ENCODE results near the gene PRMT7. TPM values are rescaled to one million over a fixed set of nuclear protein-coding genes. Genes with fewer than 3 reads are reported as not detected.

Gene PRMT7
- total RNA-seq, 2 experiments from 2014 or later = 80.4 to 85.1 TPM

DNA sequence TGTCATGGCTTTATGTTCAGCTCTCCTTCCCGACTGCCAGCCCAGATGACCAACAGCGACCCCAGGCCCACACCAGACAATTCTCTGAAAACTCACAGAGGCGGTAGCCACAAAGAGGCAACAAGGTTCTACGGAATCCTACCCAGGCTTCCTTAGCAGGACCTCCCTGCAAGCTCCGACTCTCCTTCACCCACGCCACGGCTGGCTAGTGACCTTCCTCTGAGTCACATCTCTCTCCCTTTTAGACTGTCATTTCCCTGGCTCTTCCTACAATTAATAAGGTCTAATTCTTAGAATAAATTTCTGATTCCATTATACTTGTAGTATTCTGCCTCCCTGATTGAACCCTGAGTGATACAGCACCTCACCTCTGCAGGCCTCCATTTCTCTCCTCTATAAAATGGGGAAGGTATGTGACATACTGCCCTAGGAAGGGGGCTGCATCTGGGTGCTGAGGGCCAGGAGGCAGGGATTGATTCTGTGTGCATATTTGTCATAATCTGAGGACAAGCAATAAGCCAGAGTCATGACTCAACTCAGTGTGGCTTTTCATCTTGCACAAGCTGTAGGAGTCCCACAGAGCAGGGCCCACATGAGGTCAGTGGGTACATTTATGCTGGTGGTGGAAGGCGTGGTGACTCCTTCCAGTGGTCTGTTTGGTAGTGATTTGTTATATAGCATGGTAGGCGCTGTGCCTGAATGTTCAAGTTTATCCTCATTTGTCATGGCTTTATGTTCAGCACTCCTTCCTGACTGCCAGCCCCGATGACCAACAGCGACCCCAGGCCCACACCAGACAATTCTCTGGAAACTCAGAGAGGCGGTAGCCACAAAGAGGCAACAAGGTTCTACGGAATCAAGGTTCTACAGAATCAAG is 91.3 kb downstream of the PRMT7 start:
- no peaks in the 10 kb centered on the region for H3K9me2 ChIP-seq (ENCODE audit: insufficient read depth, low read length)
- intact Hi-C loops (cut with micrococcal nuclease; ENCODE audit: unreplicated experiment) = no loop called here
- no peaks in the 10 kb centered on the region for H3K9me3 ChIP-seq (ENCODE audit: low read length)
- H3K79me2 ChIP-seq (ENCODE audit: insufficient read depth, low read depth, low read length) = no peaks in the 10 kb centered on the region
- H3K27ac ChIP-seq (ENCODE audit: low read depth, low read length, poor library complexity, severe bottlenecking) = no peak overlapping the region
- H3K4me1 ChIP-seq (ENCODE audit: insufficient read depth, low read length, poor library complexity, severe bottlenecking) = no peaks in the 10 kb centered on the region
- no peak overlapping the region for H2AFZ ChIP-seq (ENCODE audit: low read length)
- no peaks in the 10 kb centered on the region for H4K20me1 ChIP-seq (ENCODE audit: insufficient read depth, low read length)
- TF ChIP-seq EZH2phosphoT487 (IDR thresholded peaks at IDR 0.05; ENCODE audit: borderline replicate concordance, low read depth, low read length) = no peak
- TF ChIP-seq, protein P1, sequence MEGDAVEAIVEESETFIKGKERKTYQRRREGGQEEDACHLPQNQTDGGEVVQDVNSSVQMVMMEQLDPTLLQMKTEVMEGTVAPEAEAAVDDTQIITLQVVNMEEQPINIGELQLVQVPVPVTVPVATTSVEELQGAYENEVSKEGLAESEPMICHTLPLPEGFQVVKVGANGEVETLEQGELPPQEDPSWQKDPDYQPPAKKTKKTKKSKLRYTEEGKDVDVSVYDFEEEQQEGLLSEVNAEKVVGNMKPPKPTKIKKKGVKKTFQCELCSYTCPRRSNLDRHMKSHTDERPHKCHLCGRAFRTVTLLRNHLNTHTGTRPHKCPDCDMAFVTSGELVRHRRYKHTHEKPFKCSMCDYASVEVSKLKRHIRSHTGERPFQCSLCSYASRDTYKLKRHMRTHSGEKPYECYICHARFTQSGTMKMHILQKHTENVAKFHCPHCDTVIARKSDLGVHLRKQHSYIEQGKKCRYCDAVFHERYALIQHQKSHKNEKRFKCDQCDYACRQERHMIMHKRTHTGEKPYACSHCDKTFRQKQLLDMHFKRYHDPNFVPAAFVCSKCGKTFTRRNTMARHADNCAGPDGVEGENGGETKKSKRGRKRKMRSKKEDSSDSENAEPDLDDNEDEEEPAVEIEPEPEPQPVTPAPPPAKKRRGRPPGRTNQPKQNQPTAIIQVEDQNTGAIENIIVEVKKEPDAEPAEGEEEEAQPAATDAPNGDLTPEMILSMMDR (conservative IDR thresholded peaks at IDR 0.05; ENCODE audit: low read length) = no peak
- no peaks in the 10 kb centered on the region for H3K36me3 ChIP-seq (ENCODE audit: insufficient read depth, low read length)
- ChIA-PET POLR2A (no interaction called here), CTCF (ENCODE audit: unreplicated experiment) (no interaction called here)
- BruUV-seq (replicated peaks) = no TSS peak
- no peak for DNase-seq (ENCODE audit: low spot score)
- H3K4me2 ChIP-seq (ENCODE audit: low read length) = no peak overlapping the region
- H3K4me3 ChIP-seq (ENCODE audit: low read depth, low read length, poor library complexity, severe bottlenecking) = no peak overlapping the region

DNA sequence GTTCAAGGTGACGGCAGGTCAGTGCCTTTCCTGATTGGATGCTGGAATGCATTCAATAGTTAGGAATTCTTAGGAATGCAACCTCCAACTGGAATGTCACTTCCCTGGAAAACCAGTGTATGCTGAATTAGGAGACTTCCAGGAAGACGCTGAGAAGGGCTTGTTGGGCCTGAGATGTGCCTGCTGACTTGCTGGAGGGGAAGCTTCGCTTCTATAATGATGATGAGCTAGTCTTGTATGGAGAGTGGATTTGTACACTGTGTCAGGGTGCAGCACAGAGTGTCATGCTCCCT is 91.9 kb downstream of the PRMT7 start:
- DNase-seq (ENCODE audit: low spot score) = no peak
- H3K9me2 ChIP-seq (ENCODE audit: insufficient read depth, low read length) = no peaks in the 10 kb centered on the region
- H3K79me2 ChIP-seq (ENCODE audit: insufficient read depth, low read depth, low read length) = no peaks in the 10 kb centered on the region
- no peak overlapping the region for H3K27ac ChIP-seq (ENCODE audit: low read depth, low read length, poor library complexity, severe bottlenecking)
- intact Hi-C loops (cut with micrococcal nuclease; ENCODE audit: unreplicated experiment) = no loop called here
- H3K4me2 ChIP-seq (ENCODE audit: low read length) = no peak overlapping the region
- no peak overlapping the region for H2AFZ ChIP-seq (ENCODE audit: low read length)
- H3K4me1 ChIP-seq (ENCODE audit: insufficient read depth, low read length, poor library complexity, severe bottlenecking) = no peaks in the 10 kb centered on the region
- ChIA-PET POLR2A (no interaction called here), CTCF (ENCODE audit: unreplicated experiment) (no interaction called here)
- no peaks in the 10 kb centered on the region for H3K36me3 ChIP-seq (ENCODE audit: insufficient read depth, low read length)
- H3K9me3 ChIP-seq (ENCODE audit: low read length) = no peaks in the 10 kb centered on the region
- H4K20me1 ChIP-seq (ENCODE audit: insufficient read depth, low read length) = no peaks in the 10 kb centered on the region
- BruUV-seq (replicated peaks) = no TSS peak
- TF ChIP-seq, protein P1 (conservative IDR thresholded peaks at IDR 0.05; ENCODE audit: low read length) = no peak
- no peak for TF ChIP-seq EZH2phosphoT487 (IDR thresholded peaks at IDR 0.05; ENCODE audit: borderline replicate concordance, low read depth, low read length)
- H3K4me3 ChIP-seq (ENCODE audit: low read depth, low read length, poor library complexity, severe bottlenecking) = no peak overlapping the region

- Histone ChIP-seq H3K9me3 (ENCODE audit: low read length) (no peaks in the 10 kb centered on the region), H3K4me2 (ENCODE audit: low read length) (no peak overlapping the region), H3K4me1 (ENCODE audit: insufficient read depth, low read length, poor library complexity, severe bottlenecking) (no peaks in the 10 kb centered on the region), H4K20me1 (ENCODE audit: insufficient read depth, low read length) (no peaks in the 10 kb centered on the region), H3K4me3 (ENCODE audit: low read depth, low read length, poor library complexity, severe bottlenecking) (no peak overlapping the region), H2AFZ (ENCODE audit: low read length) (no peak overlapping the region), H3K36me3 (ENCODE audit: insufficient read depth, low read length) (no peaks in the 10 kb centered on the region), H3K27ac (ENCODE audit: low read depth, low read length, poor library complexity, severe bottlenecking) (no peak overlapping the region), H3K79me2 (ENCODE audit: insufficient read depth, low read depth, low read length) (no peaks in the 10 kb centered on the region), H3K9me2 (ENCODE audit: insufficient read depth, low read length) (no peaks in the 10 kb centered on the region)
- no TSS peak for BruUV-seq (replicated peaks)
- TF ChIP-seq, protein P1 (conservative IDR thresholded peaks at IDR 0.05; ENCODE audit: low read length) = no peak
- TF ChIP-seq EZH2phosphoT487 (IDR thresholded peaks at IDR 0.05; ENCODE audit: borderline replicate concordance, low read depth, low read length) = no peak
- POLR2A ChIA-PET = interaction anchor here (0.6 kb wide), 1 partner anchor 537 kb away, joined by 3 read pairs; no protein-coding TSS in a partner anchor
- intact Hi-C loops (cut with micrococcal nuclease; ENCODE audit: unreplicated experiment) = no loop called here
- CTCF ChIA-PET (ENCODE audit: unreplicated experiment) = no interaction called here
- no peak for DNase-seq (ENCODE audit: low spot score)
Measured at GRCh38 chr16:68403177-68403576, 92.4 kb downstream of the PRMT7 start.

All from OCI-LY7 (cell line).